Activated CD8-positive, alpha-beta memory T cell treated with anti-CD3 and anti-CD28 coated beads, Interleukin-2, amount 50 U/mL, for 1 hour (primary cell): Measurements from ENCODE around the gene MROH2B.
"Not testable (repeated sequence)": the region's sequence is repeated elsewhere in the genome, so short reads cannot be mapped to it uniquely, and the experiment has no call there.

Experiments
- DNase-seq: peaks from one replicate; pipeline ENCODE4 v3.0.0-alpha.2; 2020; ENCODE audit errors: extremely low read depth

Gene MROH2B

DNA sequence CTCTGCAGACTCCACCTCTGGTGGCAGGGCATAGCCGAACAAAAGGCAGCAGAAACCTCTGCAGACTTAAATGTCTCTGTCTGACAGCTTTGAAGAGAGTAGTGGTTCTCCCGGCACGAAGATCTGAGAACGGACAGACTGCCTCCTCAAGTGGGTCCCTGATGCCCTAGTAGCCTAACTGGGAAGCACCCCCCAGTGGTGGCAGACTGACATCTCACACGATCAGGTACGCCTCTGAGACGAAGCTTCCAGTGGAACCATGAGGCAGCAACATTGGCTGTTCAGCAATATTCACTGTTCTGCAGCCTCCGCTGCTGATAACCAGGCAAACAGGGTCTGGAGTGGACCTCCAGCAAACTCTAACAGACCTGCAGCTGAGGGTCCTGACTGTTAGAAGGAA lies 48.5 kb downstream of the MROH2B start:
- not testable (repeated sequence) for DNase-seq

DNA sequence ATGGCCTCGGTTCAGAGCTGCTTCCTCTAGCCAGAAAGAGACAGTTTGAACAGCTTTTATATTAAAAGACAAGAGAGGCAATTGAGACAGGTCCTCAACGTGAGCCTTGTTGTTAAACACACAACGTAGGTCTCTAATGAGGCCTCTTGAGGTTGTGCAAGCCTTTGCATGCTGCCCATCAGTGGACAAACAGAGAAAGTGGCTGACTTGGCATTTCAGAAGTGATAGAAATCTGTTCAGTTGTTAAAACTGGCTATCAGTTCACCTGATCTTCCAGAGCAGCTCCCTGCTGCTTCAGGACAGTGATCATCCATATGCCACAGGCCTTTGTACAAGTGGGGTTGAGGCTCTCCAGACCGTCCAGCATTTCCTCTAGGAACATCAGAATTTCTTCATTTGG lies 58.8 kb downstream of the MROH2B start:
- DNase-seq: no peak

DNA sequence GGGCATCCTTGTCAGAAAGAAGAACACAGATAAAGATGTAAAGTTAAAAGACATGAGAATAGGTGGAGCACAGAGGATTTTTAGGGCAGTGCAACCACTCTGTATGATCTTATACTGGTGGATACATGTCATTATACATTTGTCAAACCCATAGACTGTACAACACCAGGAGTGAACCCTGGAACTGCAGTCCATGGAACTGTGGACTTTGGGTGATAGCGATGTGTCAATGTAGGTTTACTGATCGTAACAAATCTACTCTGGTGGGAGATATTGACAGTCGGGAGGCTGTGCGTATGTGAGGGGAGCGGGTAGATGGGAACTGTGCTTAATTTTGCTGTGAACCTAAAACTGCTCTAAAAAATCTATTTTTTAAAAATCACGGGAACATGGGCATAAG lies 60.6 kb downstream of the MROH2B start:
- DNase-seq: no peak

DNA sequence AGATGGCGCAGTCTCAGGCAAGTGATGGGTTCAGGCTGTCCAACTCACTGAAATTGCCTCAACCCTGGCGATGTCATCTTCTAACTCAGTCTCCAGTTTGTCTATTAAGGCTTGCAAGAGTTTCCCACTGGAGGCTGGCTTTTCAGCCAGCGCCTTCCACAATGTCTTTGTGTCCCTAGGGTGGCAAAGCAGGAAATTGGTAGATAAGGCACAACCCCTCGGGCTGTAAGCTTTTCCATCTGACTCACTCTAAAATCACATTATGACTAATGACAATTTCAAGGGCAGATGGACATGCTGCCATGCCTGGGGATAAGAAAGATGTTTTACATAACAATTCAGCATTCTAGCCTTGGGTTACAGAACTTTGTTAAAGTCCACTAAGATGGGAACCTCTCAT lies 61.9 kb downstream of the MROH2B start:
- DNase-seq: no peak

DNA sequence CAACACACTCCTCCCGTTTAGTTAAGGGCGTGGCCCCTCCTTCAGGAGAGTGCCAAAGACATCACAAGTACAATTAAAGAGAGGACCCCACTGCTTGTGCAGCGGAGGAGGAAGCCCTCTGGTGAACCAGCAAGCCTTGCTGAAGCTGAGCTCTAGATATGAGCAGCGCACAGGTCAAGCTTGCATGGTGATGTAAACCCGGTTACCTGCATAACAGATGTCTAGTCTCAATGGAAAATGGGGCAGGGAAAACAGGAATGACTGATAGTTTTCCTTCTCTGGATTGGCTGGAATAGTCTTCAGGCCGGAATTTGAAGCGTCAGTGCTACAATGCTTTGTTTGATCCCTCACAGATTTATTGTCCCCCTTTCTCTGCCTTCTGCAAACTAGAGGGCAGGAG lies 66.2 kb downstream of the MROH2B start:
- no peak for DNase-seq

DNA sequence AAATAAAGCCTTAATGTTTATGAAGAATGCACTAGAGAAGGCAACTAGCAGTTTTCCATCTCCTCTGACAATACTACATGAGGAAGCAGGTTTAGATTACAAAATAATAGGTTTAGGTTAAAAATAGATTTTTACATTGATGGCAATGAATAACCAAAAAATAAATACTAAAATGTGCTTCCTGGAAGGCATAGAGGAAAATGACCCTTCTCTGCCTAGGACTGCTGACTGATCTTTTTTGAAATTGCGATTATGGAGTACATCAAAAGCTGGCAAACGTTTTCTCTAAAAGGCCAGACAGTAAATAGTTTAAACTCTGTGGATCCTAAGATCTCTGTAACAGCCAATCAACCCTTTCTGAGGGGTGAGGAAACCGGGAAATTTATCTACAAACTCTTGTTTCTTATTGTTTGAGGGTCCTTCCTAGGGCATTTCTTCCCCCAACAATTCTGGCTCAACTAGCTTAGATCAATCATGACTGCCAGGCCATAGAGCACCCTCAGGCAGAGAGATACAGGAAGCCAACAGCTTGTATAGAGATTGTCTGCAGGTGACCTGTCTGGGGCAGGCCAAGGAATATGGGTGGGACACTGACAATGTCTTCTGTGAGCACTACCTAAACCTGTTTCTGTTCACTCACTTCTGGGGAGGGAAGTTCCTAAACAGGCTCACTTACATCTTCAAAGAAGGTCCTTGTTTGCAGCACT lies 67.3 kb downstream of the MROH2B start:
- DNase-seq: no peak

DNA sequence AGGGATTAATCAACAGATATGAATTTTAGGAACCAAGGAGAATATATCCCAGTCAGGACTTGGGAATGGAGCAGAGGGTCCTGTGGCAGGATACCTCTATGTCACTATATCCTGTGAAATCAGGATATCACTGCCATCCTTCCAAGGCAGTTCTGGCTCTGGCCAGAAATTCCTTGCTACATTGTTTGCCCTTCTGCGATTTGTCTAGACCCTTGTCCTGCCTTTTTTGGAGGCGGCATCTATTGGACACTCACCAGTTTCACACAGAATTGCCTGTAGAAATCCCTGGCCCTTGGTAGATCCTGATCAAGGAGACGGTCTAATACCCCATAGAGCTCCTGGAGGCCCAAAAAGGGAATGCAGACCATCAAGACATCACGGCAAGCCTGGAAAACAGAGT lies 71.2 kb downstream of the MROH2B start:
- no peak for DNase-seq

DNA sequence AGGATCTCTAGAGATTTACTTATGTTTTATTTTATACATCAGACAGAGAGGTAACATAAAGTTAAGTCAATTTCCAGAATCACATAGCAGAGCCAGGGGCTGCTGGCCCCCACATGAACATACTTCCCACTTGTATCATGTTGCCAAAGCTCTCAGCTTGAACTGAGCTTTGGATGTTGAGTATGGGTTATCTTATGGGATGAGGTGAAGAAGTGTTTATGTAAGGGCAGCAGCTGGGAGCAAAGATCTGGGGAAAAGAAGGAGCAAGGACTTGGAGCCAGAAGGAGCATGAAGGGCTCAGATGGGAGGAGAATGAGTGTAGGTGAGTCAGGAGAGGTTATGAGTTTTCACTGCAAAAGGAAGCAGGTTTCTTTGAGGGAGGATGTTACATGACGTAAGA lies 72.0 kb downstream of the MROH2B start:
- DNase-seq: no peak

DNA sequence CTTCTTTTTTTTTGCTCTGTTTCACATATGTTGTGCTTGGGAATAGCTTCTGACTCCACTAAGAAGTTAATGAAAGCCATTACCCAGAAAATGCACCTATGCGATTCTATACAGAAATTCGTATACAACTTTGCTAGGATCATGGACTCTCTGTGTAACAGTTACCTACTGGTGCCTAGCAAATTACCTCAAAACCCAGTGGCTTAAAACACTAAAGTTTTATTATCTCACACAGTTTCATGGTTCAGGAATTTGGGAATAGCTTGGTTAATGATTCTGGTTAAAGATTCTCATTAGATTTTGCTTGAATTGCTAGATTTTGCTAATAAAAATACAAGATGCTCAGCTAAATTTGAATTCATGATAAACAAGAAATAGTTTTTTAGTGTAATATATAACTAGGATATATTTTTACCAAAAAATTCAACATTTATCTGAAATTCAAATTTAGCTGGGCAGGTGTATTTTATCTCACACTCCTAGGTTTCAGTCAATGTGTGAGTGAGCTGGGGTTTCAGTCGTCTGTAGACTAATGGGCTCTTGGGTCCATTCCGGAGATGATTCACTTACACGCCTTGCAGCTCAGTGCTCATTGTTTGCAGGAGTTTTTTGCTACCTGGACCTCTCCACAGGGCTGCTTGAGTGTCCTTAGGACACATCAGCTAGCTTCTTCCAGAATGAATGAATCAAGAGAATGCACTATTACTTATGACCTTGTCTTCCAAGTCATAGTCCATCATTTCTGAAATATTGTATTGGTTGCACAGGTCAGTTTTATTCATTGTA lies 75.1 kb downstream of the MROH2B start:
- no peak for DNase-seq

DNA sequence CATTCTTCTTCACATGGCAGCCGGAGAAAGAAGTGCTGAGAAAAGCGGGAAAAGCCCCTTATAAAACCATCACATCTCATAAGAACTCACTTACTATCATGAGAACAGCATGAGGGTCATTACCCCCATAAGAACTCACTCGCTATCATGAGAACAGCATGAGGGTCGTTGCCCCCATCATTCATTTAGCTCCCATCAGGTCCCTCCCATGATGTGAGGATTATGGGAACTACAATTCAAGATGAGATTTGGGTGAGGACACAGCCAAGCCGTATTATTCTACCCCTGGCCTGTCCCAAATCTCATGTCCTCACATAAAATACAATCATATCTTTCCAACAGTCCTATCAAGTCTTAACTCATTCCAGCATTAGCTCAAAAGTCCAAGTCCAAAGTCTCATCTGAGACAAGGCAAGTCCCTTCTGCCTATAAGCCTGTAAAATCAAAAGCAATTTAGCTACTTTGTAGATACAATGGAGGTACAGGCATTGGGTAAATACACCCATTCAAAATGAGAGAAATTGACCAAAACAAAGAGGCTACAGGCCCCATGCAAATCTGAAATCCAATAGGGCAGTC lies 79.1 kb downstream of the MROH2B start:
- DNase-seq: no peak

DNA sequence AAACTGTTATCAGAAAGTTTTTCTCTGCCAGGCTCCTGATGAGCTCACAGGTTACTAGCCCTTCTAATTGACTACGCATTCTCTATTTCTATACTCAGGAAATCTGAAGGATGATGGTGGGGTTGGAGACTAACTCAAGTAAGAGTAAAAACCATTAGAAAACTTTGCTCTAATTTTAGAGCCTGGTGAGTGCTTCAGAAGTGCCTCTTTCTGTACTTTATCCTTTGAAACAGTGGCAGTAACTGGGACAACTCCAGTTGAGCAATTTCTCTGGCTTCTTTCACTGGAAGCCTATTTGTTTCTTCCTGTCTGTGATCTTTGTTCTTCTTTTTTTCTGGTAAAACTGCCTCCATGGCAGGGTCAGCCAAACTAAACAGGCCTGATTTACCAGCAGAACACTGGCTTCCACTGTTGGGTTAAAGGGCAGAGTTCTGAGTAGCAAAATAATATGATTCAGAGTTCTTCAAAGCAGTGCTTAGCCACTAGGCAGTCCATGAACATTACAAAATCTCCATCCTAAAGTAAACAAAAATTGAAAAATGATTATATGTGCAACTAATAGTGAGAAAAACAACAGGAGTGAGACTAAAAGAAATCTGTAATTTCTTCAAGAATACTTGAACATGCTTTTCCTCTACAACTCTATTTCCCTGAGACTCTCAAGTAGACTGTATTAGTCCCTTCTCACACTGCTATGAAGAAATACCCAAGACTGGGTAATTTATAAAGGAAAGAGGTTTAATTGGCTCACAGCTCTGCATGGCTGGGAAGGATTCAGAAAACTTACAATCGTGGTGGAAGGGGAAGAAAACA lies 79.8 kb downstream of the MROH2B start:
- no peak for DNase-seq

DNA sequence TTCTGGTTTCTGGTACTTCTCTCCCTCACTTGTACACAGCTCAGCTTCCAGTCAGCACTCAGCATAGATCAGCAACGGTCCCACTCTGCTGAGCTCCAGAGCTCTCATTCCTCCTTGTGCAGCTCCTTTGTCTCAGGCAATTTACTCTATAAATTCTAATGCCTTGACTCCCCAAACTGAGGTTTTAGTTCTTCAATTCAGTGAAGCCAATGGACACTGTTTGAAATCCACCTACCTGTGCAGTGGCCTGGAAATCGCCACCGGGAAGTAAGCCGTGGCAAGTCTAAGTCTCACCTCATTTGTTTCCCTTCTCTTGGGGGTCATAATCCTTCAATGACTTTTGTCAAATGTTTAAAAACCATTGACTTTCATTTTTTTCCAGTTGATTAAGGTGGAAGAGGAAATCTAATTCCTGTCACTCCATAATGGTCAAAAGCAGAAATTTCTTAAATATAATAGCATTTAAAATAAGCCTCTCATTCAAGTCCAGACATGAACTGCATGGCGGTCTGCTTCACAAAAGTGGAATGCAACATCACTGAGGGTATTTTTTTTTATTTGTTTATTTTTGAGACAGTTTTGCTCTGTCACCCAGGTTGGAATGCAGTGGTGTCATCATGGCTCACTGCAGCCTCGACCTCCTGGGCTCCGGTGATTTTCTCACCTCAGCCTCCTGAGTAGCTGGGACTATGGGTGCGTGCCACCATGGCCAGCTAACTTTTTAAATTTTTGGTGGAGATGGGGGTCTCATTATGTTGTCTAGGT lies 82.2 kb downstream of the MROH2B start:
- no peak for DNase-seq

DNA sequence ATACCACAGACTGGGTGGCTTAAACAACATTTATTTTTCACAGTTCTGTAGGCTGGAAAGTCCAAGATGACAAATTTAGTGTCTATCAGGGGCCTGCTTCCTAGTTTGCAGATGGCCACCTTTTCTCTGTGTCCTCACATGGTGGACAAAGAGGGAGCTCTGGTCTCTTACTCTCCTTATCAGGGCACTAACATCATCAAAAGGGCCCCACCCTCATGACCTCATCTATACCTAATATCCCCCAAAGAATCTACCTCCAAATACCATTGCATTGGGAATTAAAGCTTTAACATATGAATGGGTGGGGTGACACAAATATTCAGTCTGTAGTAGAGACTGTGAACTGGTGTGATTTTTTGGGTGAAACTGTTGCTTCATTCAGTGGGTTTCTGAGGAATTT lies 83.8 kb downstream of the MROH2B start:
- DNase-seq: no peak

DNA sequence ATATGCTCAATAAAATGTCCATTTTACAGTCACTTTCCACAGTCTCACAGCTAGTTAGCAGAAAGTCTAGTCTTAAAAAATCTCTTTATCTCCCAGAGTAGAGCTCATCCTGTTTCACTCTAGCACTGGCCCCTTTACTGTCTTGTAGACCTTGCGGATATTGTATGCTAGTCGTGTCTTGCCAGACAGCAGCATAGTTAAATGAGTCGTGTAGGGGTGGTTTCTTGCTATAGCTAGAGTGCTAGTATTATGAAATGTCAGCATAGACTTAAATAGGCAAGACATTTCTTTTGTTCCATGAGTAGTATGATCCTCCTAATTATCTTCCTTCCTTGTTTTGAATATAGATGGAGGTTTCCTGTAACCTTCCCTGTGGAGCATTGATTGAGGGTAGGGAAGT lies 84.5 kb downstream of the MROH2B start:
- no peak for DNase-seq

DNA sequence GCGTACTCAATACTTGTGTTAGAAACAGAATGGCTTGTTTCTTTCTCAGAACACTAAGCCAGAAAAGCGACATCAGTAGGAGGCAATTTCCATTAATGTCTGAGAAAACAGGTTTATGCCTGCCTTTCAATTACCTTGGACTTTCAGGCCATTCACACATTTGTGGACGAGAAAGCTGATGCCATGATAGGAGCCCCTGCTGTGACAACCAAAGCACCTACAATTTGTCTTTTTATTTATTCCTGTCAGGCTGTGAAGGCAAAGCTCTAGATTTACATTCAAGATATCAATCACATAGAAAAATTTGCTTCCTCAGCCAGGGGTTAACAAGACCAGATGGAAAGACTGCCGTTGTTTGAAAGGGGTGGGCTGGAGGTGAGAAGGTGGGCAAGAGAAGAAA lies 85.6 kb downstream of the MROH2B start:
- DNase-seq: no peak

DNA sequence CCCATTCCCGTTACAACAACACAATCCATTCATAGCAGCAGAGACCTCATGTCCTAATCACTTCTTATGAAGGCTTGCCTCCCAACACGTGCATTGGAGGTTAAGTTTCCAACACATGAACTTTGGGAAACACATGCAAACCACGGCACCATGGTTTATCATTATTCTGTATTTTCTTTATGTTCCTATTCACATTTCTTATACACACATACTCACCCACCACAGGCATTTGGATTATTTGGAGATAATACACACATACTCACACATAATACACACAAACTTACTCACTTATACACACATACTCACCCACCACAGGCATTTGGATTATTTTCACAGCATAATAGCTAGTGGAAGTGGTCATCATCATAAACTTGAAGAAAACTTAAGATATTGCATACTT lies 86.3 kb downstream of the MROH2B start:
- no peak for DNase-seq

DNA sequence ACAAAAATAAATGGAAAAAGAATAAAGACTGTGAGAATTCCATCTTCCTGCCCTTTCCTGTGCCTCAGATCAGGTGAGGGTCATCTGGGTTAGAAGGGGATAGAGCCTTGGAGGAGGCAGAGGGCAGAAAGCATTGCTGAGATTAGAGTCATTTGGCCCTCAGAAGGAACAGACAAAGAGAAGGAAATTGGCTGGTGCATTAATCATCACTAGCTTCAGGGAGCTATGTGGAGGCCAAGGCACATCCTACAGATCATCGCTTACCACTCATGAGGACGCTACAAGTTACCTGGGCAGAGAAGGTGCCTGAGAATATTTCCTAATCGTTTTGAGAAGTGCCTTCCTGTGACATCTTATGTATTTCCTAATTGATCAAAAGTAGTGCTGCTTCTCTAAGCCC lies 87.4 kb downstream of the MROH2B start:
- no peak for DNase-seq

DNA sequence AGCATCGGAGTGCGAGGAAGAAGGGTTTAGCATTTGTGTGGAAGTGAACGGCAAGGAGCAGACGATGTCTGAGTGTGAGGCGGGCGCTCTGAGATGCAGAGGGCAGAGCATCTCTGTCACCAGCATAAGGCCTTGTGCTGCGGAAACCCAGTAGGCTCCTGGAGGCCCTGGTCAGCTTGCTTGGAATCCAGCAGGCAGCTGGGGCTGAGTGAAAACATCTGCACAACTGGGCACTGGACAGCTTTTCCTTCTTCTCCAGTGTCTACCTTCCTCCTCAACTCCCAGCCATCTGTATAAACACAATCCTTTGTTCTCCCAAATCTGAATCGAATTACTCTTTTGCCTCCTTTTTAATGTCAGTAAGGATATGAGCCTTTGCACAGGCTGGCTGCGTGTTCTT lies 89.7 kb downstream of the MROH2B start:
- DNase-seq: no peak

DNA sequence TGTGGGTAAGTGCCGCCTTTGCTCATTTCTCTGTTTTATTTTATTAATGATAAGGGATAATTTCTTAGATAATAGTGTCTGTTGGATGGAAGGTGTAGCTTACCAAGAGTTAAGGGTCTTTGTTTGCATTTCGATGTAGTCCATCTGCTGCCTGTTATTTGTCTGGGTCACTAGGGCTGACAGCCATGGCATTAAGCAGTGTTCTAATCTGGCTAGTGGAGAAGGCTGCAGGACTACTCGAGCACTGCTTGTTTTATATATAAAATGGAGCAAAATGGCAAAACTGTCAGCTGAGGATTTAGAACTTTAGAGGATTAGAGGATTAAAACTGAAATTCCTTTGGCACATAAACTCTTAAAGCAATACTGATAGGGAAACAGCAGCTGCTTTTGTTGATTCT lies 94.3 kb downstream of the MROH2B start:
- DNase-seq: no peak

DNA sequence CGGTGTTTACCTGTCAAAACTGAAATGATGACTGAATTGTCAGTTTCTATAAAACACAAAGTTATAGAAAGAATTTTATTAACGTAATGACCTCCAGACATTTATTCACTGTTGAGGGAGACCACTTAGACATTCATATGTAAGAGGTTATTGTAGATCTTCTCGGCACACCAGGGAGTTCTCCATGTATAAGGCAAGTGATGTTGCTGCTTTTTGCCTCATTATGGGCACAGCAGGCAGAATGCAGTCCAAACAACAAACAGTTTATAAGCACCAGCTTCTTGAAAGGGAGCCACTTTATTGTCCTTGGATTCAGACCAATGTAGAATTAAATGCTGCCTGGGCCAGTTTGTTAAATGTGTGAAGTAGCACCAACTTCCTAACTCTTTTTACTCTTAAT lies 95.1 kb downstream of the MROH2B start:
- no peak for DNase-seq

DNA sequence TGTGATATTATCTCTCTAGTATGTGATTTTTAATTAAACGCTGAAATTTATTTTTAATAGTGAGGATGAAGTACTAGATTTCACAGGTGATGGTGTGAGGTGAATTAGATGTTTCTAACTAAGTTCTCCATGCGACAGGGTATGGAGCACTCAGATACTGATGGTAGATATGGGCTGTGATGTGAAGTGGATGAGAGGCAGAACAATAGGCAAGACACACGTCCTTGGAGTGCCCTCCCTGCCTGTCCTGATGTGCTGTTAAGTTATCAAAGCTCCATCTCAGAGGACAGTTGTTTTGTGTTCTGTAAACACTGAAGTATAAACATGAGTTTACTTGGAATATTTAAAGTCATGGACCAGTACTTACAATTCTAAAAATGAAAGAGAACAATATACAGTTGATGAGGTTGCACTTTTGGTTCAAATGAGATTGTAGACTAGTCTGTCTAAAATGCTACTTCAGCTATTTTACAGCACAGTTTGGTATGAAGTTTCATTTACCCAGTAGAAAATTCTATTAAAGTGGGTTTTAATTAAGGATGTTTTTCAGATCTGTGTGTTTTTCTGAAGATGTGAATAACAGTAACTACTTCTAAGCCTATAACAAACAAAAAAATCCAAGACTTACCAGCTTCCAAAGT lies 97.7 kb downstream of the MROH2B start:
- DNase-seq: no peak
